Measurements from ENCODE around the gene PHRF1. TPM values are rescaled to one million over a fixed set of nuclear protein-coding genes. Genes with fewer than 3 reads are reported as not detected.

The PHRF1 gene
- total and polyA plus RNA-seq, 2 donors from 2014 or later = 7.5 to 30.9 TPM

DNA sequence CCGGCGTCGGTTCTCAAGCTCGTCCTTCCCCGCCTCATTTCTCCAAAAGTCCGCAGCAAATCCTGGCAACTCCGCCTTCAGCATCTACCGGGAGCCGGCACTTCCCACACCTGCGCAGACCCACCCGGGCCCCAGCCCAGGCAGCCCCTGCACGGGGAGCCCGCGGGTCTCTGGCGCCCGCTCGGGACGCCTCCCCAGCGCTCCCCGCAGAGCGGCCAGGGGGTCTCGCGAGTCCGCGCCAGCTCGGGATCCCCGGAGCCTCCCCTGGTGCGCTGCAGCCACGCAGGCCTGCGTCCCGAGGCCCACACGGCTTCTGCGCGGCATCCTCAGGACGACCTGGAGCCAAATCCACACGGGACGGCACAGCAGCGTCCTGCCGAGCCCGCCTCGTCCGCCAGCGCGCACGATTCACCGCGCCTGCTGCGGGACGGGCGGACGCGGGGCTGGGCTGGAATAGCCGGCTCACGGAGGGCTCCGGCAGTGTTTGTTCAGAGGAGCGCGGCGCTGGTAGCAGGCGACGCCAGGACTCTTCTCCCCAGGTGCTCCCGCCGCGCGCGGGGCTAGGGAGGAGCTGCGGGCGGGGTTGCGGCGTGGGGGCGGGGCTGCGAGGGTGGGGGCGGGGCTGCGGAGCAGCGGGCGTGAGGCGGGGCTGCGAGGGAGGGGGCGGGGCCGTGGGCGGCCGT lies 816 bp upstream of the PHRF1 start:
- Histone ChIP-seq H3K9ac (ENCODE audit: low read length in 3 of 3) (peak overlapping the region in 1 of 3 donors; percentile 19), H3K27me3 (ENCODE audit: control insufficient read depth, insufficient read depth, low read length) (no peaks in the 10 kb centered on the region), H3K4me3 (ENCODE audit: low read length in 3 of 3) (peak overlapping the region; percentile 26 to 69 (median 60)), H3K27ac (ENCODE audit: low read depth in 2 of 2, low read length in 2 of 2) (peak overlapping the region in 1 of 2 donors; percentile 74), H3K9me3 (ENCODE audit: control insufficient read depth in 2 of 3, insufficient read depth in 1 of 3, low read length in 3 of 3) (no peaks in the 10 kb centered on the region), H3K4me1 (ENCODE audit: control insufficient read depth in 2 of 3, insufficient read depth in 2 of 3, low read depth in 1 of 3, low read length in 3 of 3) (peaks cover 0 to 45% (median 14%) of the 10 kb centered on the region in 3 donors), H3K36me3 (ENCODE audit: control insufficient read depth in 2 of 3, insufficient read depth in 3 of 3, low read length in 3 of 3) (no peaks in the 10 kb centered on the region)
- intact Hi-C loops (cut with DNase I) = no loop called here
- DNase-seq (peak in 2 of 5 donors; percentile 80 to 83), FAIRE-seq (no peak)
- TF ChIP-seq, protein P1, sequence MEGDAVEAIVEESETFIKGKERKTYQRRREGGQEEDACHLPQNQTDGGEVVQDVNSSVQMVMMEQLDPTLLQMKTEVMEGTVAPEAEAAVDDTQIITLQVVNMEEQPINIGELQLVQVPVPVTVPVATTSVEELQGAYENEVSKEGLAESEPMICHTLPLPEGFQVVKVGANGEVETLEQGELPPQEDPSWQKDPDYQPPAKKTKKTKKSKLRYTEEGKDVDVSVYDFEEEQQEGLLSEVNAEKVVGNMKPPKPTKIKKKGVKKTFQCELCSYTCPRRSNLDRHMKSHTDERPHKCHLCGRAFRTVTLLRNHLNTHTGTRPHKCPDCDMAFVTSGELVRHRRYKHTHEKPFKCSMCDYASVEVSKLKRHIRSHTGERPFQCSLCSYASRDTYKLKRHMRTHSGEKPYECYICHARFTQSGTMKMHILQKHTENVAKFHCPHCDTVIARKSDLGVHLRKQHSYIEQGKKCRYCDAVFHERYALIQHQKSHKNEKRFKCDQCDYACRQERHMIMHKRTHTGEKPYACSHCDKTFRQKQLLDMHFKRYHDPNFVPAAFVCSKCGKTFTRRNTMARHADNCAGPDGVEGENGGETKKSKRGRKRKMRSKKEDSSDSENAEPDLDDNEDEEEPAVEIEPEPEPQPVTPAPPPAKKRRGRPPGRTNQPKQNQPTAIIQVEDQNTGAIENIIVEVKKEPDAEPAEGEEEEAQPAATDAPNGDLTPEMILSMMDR (IDR thresholded peaks at IDR 0.05; ENCODE audit: borderline replicate concordance, extremely low read depth, insufficient read depth) = no peak

DNA sequence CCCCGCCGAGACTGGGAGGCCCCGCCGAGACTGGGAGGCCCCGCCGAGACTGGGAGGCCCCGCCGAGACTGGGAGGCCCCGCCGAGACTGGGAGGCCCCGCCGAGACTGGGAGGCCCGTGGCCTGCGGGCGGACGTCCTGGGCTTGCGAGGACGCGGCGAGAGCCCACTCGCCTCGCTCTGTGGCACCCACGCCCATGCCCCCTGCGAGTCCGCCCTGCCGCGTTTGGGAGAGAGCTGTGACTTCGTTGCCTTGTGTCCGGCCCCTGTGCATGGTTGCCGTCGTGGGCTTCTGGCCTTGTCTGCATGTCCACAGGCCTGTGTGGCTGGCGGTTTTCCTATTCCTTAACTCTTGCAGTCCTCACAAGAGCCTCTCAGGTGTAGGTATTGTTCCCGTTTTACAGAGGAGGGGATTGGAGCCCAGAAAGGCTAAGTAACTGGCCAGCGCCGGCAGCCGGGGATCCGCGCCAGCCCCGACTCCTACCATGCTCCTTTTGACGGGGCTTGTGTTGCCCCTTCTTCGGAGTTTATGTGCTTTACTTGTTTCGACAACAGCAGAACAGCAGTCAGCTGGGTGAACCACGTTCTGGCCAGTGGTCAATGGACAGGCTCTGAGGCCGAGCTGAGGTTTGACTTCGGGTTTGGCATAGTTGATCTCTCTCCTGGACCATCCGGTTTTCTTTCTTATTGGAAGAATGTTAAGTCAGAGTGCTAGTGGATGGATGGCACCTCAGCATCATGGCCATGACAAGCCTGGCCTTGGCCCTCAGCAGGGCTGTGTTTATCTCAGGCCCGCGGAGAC lies 741 bp downstream of the PHRF1 start:
- H3K36me3 ChIP-seq (ENCODE audit: control insufficient read depth in 2 of 3, insufficient read depth in 3 of 3, low read length in 3 of 3) = peaks cover 0 to 2% (median 2%) of the 10 kb centered on the region in 3 donors
- no peaks in the 10 kb centered on the region for H3K27me3 ChIP-seq (ENCODE audit: control insufficient read depth, insufficient read depth, low read length)
- FAIRE-seq = no peak
- DNase-seq = peak in 2 of 5 donors; percentile 67 to 85
- H3K4me1 ChIP-seq (ENCODE audit: control insufficient read depth in 2 of 3, insufficient read depth in 2 of 3, low read depth in 1 of 3, low read length in 3 of 3) = peaks cover 0 to 45% (median 14%) of the 10 kb centered on the region in 3 donors
- TF ChIP-seq, protein P1 (IDR thresholded peaks at IDR 0.05; ENCODE audit: borderline replicate concordance, extremely low read depth, insufficient read depth) = no peak
- H3K9ac ChIP-seq (ENCODE audit: low read length in 3 of 3) = peak overlapping the region; percentile 48 to 96 (median 85)
- intact Hi-C loops (cut with DNase I) = no loop called here
- H3K27ac ChIP-seq (ENCODE audit: low read depth in 2 of 2, low read length in 2 of 2) = peak overlapping the region in 1 of 2 donors; percentile 32
- no peaks in the 10 kb centered on the region for H3K9me3 ChIP-seq (ENCODE audit: control insufficient read depth in 2 of 3, insufficient read depth in 1 of 3, low read length in 3 of 3)
- H3K4me3 ChIP-seq (ENCODE audit: low read length in 3 of 3) = peak overlapping the region; percentile 84 to 87 (median 85)

DNA sequence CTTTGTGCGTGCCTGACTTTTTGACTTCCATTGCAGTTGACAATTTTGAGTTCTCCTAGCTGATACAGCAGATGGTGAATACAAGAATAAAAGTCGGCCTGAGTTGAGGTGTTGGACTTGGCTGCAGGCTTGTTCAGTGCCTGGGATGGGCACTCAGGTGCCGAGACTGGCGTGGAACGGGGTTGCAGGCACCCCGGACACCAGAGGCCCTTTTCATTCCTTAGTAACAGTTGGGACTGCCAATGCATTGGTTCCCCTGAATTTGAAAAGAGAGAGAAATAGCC lies 1.3 kb downstream of the PHRF1 start:
- H3K9ac ChIP-seq (ENCODE audit: low read length in 3 of 3) = peak overlapping the region; percentile 48 to 96 (median 85)
- TF ChIP-seq, protein P1 (IDR thresholded peaks at IDR 0.05; ENCODE audit: borderline replicate concordance, extremely low read depth, insufficient read depth) = no peak
- H3K36me3 ChIP-seq (ENCODE audit: control insufficient read depth in 2 of 3, insufficient read depth in 3 of 3, low read length in 3 of 3) = peaks cover 0 to 5% (median 2%) of the 10 kb centered on the region in 3 donors
- no peak for DNase-seq
- intact Hi-C loops (cut with DNase I) = no loop called here
- no peaks in the 10 kb centered on the region for H3K9me3 ChIP-seq (ENCODE audit: control insufficient read depth in 2 of 3, insufficient read depth in 1 of 3, low read length in 3 of 3)
- no peaks in the 10 kb centered on the region for H3K27me3 ChIP-seq (ENCODE audit: control insufficient read depth, insufficient read depth, low read length)
- FAIRE-seq = no peak
- H3K4me1 ChIP-seq (ENCODE audit: control insufficient read depth in 2 of 3, insufficient read depth in 2 of 3, low read depth in 1 of 3, low read length in 3 of 3) = peaks cover 0 to 45% (median 14%) of the 10 kb centered on the region in 3 donors
- H3K4me3 ChIP-seq (ENCODE audit: low read length in 3 of 3) = peak overlapping the region; percentile 84 to 87 (median 85)
- H3K27ac ChIP-seq (ENCODE audit: low read depth in 2 of 2, low read length in 2 of 2) = no peak overlapping the region

Data from kidney (tissue), 14 donors.